NCI-H2171 (cell line): ENCODE results near the gene KCNK7.
"Not testable (repeated sequence)": the region's sequence is repeated elsewhere in the genome, so short reads cannot be mapped to it uniquely, and the experiment has no call there.

Source experiments
- DNase-seq: peaks from one replicate; lab custom pipeline; 2025; lab: John Stamatoyannopoulos, UW

KCNK7 gene

GRCh38 chr11:65572356-65573051 is 23.1 kb downstream of the KCNK7 start, which contains the start of gene FAM89B:
Gene FAM89B, plus strand, starts transcription at chr11:65572538. Its CDS starts 132 bp downstream, at chr11:65572670.
- peak; percentile 82 for DNase-seq

- no peak for DNase-seq
Observed at GRCh38 chr11:65571940-65572339, 23.7 kb downstream of the KCNK7 start.

GRCh38 chr11:65571420-65571819 is 24.2 kb downstream of the KCNK7 start:
- DNase-seq: no peak

GRCh38 chr11:65569973-65570918 is 25.4 kb downstream of the KCNK7 start, which contains the start of gene ZNRD2:
Gene ZNRD2, plus strand, starts transcription at chr11:65570477. Its CDS starts 15 bp downstream, at chr11:65570492.
- peak; percentile 98 for DNase-seq

GRCh38 chr11:65569164-65569972 is 26.2 kb downstream of the KCNK7 start:
- DNase-seq: no peak

GRCh38 chr11:65565624-65566453 is 29.8 kb downstream of the KCNK7 start:
- DNase-seq: no peak

GRCh38 chr11:65564879-65565559 is 30.6 kb downstream of the KCNK7 start:
- DNase-seq: not testable (repeated sequence)

GRCh38 chr11:65563601-65564000 is 32.0 kb downstream of the KCNK7 start:
- no peak for DNase-seq

- DNase-seq: no peak
Observed at GRCh38 chr11:65562788-65563187, 32.8 kb downstream of the KCNK7 start.

- DNase-seq: no peak
Observed at GRCh38 chr11:65562020-65562419, 33.6 kb downstream of the KCNK7 start.

- no peak for DNase-seq
Observed at GRCh38 chr11:65560555-65561418, 34.8 kb downstream of the KCNK7 start.

GRCh38 chr11:65559951-65560537 is 35.6 kb downstream of the KCNK7 start:
- DNase-seq: no peak

- DNase-seq: no peak
Observed at GRCh38 chr11:65559535-65559934, 36.1 kb downstream of the KCNK7 start.

GRCh38 chr11:65558930-65559509 is 36.6 kb downstream of the KCNK7 start:
- no peak for DNase-seq

GRCh38 chr11:65558002-65558929 is 37.3 kb downstream of the KCNK7 start, which contains the start of gene LTBP3:
Gene LTBP3, minus strand, starts transcription at chr11:65558359. Its CDS starts 400 bp downstream, at chr11:65557959.
- peak; percentile 59 for DNase-seq

GRCh38 chr11:65557280-65558001 is 38.2 kb downstream of the KCNK7 start:
- DNase-seq: no peak
